DND-41 (cell line): ENCODE data around the gene INPP5A.

ENCODE experiments used
- EZH2 ChIP-seq: IDR thresholded peaks from 3 replicates; pipeline ENCODE4 v1.6.1; 2012; ENCODE audit warnings: borderline replicate concordance, low read depth, mild to moderate bottlenecking, moderate library complexity, low read length, inconsistent platforms; ENCODE audit not compliant: severe bottlenecking
- TF ChIP-seq, protein P1 (sequence below): IDR thresholded peaks from 2 replicates; pipeline ENCODE4 v1.5.1; 2012; ENCODE audit warnings: borderline replicate concordance, low read length, moderate library complexity, mild to moderate bottlenecking; ENCODE audit not compliant: poor library complexity, severe bottlenecking; ENCODE audit errors: extremely low read depth

DNA sequence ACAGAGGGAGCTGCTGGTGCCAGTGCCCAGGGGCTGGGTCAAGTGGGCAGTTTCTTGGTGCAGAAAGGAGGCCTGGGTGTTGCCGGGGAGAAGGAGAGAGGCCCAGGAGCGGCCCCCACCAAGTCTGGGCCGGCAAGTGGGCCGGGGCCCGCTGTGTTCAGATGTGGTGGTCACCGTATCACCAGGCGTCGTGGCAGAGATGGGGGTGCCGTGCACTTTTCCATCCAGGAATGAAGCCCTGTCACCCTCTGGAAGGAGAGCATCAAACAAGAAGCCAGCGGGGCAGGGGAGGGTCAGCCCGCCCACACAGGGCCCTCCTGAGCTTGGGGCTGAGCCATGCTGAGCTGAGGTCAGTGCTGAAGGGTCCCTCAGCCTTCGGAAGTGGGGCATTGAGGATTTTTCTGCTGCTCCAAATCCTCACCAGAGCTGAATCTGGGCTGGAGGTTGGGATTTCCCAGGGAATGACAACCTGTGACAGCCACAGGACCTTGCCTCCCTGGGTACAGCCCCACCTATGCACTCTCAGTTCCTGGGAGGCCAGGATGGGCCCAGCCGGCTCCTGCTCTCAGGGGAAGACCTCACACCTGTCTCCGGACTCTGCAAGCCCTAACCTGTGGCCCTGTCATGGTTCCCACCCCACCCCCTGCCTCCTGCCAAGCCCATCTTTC is 27.9 kb upstream of the INPP5A start:
- TF ChIP-seq EZH2, result no peak
- TF ChIP-seq, protein P1, sequence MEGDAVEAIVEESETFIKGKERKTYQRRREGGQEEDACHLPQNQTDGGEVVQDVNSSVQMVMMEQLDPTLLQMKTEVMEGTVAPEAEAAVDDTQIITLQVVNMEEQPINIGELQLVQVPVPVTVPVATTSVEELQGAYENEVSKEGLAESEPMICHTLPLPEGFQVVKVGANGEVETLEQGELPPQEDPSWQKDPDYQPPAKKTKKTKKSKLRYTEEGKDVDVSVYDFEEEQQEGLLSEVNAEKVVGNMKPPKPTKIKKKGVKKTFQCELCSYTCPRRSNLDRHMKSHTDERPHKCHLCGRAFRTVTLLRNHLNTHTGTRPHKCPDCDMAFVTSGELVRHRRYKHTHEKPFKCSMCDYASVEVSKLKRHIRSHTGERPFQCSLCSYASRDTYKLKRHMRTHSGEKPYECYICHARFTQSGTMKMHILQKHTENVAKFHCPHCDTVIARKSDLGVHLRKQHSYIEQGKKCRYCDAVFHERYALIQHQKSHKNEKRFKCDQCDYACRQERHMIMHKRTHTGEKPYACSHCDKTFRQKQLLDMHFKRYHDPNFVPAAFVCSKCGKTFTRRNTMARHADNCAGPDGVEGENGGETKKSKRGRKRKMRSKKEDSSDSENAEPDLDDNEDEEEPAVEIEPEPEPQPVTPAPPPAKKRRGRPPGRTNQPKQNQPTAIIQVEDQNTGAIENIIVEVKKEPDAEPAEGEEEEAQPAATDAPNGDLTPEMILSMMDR, result no peak
